ENCODE measurements around the gene BARHL1.
A peak's percentile ranks its signal among the peaks of the same experiment; 100 is the strongest.
"Not testable (repeated sequence)": the region's sequence is repeated elsewhere in the genome, so short reads cannot be mapped to it uniquely, and the experiment has no call there.

The BARHL1 gene

DNA sequence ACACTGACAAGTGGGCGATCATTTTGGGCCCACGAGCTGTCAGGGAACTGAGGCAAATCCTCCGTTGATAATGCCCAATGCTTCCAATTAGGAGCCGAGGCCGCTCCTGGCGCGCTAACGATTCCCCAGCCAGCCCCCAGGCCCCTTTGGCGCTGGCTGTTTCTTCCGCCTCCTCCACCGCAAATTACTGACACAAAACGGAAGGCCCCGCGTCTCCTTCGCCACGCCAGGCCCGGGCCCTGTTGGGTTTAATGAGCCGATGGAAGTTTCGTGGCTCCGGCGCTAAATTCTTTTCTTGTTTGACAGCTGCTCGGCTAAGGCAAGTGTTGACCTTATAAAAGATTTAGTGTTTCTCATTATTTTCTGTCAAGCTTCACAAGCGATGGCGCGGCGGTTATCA lies 25.7 kb upstream of the BARHL1 start:
- ATAC-seq = no peak

DNA sequence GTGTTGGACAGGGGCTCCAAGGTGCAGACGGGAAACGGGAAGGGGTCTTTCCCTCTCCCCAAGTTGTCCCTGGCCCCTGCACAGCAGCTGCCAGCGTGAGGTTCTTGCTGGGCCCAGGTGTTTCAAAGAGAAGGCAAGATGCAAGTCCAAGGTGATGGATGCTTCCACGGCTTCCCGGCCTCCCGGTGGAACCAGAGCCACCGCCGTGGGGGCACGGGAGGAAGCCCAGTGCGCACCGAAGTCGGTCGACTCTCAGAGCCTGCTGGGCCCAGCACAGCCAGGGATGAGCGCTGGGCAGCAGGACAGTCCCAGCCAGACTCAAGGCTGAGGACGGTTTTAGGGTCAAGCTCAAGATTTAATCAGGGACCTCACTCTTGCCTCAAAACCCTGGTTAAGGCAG lies 25.2 kb upstream of the BARHL1 start:
- ATAC-seq = no peak

DNA sequence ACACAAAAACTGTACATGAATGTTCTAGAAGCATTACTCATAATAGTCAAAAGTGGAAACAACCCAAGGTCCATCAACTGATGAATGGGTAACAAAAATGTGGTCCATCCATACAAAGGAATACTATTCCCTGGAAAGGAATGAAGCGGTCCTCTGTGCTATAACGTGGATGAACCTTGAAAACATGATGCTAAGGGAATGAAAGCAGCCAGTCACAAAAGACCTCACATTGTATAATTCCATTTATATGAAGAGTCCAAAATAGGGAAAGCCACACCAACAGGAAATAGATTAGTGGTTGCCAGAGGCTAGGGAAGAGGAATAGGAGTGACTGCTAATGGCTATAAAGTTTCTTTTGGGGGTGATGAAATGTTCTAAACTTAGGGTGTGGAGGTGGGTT lies 22.7 kb upstream of the BARHL1 start:
- ATAC-seq = no peak

DNA sequence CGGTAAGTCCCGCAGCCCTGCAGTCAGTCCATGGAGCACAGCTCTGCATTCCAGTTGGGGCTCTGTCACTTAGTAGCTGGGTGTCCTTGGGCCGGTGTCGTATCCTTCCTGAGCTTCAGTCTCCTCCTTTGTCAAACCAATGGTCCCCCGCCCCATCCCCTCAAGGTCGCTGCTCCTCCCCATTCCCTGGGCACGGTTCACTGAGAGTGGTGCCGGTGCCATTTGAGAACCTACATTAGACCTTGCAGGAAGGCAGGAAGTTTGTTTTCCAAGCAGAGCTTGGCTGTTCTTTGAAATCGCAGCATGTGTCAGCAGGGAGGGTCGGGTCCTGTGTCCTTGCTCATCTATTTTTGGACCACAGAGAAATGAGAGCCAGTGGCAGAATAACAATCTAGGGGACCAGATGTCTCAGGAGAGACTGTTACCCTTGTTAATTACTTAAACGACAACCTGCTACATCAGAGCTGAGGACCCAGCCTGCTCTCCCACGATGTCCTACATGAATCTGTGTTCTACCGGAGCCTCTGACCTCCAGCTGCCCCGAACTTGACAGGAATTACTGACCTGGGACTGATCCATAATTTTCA lies 21.7 kb upstream of the BARHL1 start:
- no peak for ATAC-seq

DNA sequence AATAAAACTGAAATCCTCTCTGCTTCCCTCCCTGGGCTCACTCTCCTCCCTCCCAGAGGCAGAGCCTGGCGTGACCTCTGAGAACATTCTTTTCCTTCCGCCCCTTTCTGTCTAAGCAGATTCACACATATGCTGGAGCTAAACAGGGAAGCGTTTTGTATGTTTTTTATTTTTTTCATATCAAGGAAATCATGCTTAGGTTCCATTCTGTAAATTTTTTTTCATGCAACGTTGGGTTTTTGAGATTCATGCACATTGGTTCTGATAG lies 20.2 kb upstream of the BARHL1 start:
- ATAC-seq = no peak

DNA sequence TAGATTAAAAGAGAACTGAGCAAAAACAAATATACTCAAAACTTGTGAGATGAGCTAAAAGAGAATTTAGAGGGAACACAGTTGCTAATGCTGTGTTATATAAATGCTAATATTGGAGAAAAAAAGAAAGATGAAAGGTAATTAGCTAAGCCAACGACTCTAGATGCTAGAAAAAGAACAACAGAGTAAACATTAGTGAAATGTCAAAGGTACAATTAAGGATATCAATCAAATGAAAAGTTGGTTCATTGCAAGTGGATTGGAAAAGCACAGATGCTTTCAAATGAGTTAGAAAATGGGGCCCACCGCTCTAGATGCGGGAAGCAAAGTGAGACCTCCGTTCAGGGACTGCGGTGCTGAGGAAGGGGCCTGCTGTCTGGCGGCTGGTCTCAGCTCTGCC lies 17.9 kb upstream of the BARHL1 start:
- no peak for ATAC-seq

DNA sequence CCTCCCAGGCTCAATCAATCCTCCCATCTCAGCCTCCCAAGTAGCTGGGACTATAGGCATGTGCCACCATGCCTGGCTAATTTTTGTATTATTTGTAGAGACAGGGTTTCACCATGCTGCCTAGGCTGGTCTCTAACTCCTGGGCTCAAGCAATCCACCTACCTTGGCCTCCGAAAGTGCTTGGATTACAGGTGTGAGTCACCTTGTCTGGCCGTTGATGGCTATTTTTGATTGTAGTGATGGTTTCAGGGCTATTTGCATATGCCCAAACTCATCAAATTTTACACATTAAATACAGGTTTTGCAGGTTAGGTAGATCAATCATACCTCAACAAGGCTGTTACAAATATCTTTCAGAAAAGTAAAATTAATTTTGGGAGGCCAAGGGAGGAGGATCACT lies 13.6 kb upstream of the BARHL1 start:
- ATAC-seq = not testable (repeated sequence)

DNA sequence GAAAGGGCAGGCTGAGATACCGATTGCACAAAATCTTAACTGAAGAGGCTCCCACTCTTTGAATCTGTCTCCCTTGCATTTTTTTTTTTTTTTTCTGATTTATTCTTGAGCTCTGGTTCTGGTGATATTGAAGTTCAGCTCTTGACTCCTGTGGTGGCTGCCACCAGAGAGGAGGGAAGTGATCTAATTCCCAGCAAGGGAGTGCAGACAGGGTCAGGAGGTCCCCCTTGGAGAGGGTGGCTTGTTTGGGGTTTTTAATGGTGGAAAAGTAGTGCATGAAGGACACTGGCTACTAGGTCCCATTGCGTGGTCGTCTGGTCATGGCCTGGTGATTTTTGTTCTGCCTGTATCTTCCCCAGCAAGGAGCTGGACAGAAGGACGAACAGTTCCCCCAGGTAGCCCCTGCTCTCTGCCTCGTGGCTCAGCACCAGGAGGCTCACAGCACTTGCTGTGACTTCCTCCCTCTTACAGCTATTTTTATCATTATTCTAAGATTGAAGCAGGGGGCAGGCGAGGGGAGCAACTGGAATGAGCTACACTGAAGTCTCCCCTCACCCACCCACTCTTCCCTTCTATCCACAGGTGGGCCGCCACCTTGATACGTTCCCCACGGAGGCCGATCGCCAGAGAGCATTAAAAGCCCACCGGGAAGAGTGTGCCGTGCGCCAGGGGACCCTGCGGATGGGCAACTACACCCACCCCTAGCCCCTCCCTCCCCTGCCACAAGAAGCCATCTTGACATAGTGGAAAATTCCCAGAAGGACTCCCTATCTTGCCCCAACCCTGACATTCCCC lies 10.4 kb upstream of the BARHL1 start:
- no peak for ATAC-seq

DNA sequence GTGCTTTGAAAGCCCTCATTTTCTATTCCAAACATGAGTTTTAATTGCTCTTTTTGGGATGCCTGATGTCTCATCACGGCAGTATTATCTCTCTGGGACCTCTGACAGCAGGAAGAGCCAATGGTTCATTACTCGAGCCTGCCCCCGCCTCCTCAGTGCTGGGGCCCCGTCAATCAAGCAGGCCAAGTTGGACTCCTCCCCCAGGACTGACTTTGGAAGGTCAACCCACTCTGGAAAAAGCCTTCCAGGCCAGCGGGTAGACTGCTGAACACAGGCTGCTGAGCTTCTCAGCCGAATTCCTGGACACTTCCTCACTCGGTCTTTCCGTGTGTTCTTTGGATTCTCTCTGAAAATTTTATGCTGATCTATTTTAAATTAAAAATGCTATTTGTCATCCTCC lies 9.5 kb upstream of the BARHL1 start:
- no peak for ATAC-seq

DNA sequence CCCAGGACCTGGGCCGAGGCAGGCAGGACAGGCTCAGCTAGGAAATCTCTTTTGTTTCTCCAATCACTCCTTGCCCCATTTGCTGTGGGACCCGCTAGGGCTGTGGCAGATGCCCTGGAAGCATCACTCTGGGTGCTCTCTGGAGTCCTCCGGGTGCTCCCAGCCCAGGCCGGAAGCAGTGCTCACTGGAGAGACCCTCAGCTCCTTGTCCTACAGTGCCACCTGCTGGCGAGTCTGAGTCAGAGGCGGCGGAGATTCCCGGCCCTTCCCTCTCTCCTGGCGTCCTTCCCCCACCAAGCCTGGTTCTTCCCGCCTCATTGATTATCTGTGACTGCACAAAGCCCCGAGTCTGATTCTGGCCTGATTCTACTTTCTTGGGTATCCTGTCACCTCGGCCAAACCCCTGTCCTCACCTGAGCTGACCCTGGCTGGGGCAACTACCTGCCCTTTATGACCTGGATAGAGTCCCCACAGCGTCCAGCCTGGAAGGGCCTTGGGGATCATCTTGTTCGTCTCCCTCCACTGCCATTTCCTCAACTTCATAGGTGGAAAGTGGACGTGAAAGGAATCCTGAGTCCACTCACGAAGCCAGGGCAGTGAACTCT lies 7.3 kb upstream of the BARHL1 start:
- peak in 1 of 2 donors; percentile 45 for ATAC-seq

DNA sequence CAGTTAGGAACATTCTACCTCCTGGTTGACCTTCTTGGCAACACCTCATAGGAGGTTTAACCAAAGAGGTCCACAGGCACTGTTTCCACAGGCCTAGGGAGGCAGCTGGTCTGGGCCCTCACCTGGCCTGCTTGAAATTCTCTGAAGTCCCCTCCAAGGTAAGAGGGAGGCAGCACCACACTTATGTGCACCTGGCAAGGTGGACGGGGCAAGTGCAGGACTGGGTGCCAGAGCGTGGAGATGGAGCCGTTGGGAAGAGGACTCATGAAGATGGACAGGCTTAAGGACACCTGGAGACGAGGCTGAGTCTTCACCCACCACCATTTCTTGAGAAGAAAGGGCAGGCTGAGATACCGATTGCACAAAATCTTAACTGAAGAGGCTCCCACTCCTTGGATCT lies 6.6 kb upstream of the BARHL1 start:
- no peak for ATAC-seq

DNA sequence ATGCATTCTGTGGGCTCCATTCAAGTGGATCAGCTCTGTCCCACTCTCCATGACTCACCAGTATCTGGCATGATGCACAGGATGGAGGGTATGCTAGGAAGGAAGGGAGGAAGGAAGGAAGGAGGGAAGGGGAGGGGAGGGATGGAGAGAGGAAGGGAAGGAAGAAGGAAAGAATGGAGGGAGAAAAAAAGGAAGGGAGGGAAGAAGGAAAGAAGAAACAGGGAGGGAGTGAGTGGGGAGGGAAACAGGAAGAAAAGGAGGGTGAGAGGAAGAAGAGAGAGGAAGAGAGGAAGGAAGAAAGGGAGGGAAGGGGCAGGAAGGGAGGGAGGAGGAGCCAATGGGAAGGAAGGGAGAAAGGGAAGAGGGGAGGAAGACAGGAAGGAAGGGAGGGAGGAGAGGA lies 5.3 kb upstream of the BARHL1 start:
- ATAC-seq = no peak

DNA sequence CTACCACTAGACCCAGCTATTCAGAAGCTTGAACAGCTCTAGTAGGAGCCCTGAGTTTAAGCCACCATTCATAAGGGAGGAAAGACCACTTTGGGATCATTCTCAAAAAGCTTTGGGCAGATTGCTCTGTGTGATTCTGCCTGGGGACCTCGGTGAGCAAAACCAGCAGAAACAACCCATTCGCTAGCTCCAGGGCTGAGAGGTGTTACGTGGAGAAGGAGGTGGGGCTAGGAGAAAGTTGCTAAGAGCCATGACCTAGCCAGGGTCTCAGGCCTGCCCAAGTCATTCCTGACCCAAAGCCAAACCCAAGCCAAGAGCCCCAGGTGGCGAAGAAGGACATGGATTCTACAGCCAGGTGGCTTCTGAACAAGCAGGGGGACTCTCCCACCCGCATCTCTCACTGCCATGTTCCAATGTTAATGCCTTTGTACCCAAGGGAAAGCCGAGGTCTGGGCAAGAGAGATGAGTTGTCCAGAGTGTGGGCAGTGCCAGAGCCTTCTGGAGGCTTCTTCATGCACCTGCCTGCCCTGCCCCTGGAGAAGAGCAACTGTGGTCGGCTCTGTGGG lies 4.0 kb upstream of the BARHL1 start:
- ATAC-seq = no peak

DNA sequence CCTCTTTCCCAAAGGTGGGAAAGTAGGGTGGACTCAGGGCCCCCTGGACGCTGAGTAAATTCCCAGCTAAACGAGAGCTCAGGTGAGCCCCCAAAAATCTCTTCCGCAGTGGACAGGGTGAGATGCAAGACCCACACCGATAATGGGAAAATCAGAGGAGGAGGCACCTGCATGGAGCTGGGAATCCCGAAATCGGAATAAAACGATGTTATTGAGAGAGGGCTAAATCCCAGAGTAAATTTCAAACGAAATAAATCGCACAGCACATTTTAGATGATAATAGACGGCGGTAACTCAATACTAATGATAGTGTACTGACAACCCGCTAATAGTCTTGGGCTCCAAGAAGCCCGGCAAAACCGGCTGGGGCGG lies 3.0 kb upstream of the BARHL1 start:
- no peak for ATAC-seq

DNA sequence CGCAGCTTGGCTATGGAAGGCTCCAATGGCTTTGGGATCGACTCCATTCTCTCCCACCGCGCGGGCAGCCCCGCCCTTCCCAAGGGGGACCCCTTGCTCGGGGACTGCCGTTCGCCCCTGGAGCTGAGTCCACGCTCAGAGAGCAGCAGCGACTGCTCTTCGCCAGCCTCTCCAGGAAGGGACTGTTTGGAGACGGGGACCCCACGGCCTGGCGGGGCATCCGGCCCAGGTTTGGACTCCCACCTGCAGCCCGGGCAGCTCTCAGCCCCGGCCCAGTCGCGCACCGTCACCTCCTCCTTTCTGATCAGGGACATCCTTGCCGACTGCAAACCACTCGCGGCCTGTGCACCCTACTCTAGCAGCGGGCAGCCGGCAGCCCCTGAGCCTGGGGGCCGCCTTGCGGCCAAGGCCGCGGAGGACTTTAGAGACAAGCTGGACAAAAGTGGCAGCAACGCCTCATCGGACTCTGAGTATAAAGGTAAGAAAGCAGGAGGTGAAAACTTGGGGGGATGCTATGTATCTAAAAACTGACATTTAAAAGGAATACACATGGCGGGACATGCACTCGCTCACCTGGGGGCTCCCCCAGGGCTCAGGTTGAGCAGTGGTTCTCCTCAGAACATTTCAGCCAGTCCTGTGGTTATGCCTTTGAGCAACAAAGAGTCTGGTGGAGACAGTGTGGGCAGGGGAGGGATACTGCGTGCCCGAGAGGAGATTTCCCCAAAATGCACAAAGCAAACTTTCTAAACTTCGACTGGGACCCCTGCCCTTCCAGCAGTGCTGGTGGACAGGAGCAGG lies 579 bp downstream of the BARHL1 start:
- ATAC-seq = no peak

DNA sequence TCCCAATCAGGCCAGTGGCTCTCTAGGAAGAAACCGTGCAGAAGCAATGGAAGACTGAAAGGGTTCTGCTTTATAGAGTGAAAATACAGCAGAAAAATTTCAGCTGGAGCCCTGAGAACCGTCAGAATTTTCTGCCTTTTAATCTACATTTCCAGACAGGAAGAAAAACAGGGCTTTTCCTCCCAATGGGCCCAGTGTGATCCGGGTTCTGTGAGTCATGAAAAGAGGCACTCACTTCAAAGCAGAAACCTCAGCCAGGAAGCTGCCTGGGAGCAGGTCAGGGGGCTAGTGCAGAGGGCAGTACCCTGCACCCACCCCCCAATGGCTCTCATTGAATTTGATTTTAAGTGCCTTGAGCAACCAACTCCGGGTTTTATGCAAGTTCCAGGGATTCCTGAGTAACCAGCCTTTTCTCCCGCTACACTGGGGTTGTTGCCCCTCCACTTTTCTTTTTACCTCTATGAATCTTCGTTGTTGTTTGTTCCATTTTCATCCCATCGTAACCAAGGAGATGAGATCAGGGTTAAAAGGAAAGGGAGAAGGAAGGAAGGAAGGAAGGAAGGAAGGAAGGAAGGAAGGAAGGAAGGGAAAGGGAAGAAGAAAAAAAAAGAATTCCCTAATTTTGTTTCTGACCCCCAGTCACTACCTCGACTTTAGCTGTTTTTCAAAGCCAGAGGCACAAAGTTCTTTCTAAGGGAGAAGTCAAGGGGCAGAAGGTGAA lies 1.3 kb downstream of the BARHL1 start:
- ATAC-seq = no peak

DNA sequence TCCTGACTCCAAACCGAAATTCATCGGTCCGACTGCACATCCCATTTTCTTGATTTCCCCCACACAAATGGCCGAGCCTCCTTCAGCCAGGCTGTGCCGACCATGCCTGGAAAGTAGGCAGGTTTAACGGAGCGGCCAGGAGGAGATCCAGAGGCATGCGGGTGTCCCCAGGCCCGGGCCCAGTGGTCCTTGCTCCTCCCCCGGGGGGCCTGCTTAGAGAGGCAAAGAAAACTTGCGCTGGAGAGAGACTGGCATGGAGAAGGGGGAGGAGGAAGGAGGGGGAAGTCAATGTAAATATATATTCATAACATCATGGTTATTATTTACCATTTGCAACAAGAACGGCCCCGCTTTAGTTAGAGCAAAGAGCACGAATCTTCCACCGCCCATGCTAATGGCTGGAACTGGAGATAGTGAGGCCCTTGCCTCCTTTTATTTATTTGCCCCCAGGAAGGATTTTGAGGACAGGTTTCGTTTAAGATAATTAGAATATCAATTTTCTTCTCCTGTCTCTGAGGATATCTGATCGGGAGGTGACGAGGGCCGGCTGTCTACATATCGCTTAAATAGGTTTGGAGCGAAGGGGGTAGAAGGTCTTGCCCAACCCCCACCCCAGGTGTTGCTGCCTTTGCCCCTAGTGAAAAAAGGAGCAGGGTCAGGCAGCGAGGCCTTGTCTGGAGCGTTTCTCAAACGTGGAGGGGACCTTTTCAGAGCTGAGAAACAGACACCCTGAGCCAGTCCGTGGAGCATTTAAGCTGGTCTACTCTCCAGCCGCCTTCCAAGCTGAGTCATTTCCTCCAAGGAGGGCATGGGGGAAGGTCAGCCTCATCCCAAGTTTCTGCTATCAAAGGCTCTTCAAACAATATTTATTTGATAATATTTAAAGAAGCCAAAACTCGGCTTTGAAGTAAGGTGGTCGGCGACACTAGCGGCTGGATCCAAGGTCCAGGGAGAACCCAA lies 2.5 kb downstream of the BARHL1 start:
- no peak for ATAC-seq

DNA sequence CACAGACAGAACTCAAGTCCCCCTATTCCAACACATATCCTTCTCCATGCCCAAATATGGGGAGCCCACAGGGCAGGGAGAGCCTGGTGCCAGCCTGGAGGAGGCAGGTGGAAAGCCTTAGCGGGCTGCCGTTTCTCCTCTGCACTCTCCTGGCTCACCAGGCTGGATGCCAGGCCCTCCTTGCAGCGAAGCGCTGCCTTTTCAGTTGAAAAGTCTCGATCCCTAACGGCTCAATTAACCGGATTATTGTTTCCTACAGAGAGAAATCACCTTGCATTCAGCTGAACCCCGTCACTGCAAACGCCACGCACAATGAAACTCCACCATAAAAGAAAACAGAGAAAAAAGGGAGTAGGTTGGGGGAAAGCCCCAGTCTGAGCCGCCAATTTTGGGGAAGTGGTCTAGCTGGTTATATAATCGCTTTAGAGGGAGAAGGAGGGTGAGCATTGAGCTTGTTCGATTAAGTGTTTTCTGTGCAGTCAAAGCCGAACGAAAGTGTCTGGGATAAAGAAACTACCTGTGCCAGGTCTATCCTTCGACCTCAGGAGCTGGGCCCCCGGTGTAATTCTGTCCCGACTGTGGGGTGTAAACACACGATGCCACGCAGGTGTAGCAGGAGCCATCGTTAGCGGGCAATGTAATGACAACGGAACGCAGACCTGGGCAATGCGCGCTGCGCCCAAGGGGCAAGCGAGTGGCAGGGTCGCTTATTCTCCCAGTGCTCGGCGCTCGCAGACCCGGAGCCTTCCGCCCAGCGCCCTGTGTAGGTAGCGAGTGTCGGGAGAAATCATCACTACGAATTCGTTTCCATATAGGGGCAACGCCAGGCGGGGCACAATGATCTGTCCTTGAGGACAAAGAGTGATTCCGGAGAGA lies 3.8 kb downstream of the BARHL1 start:
- no peak for ATAC-seq

DNA sequence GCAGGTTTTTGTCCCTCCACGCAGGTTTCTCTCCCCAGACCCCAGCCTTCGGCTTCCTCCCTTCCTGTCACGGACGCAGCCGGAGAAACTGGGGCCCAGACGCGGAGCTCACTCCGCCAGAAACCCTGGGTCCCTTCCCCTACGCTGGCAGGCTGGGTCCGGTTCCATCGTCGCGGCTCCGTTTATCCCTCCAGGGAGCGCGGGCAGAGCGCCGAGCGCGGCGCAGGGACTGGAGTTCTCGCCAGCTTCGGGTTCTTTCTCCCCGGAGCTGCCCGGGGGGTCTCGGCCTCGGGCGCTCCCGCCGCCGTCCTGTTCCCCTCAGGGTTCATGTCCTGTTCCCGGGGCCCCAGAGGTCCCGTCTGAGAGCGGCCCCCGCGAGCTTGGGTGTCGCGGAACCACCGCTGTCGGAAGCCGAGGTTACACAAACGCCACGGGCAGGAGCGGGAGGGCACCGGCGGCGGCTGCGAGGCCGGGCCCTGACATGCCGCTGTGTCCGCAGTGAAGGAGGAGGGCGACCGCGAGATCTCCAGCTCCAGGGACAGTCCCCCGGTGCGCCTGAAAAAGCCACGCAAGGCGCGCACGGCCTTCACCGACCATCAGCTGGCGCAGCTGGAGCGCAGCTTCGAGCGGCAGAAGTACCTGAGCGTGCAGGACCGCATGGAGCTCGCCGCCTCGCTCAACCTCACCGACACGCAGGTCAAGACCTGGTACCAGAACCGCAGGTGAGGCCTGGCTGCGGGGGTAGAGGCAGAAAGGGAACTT lies 4.6 kb downstream of the BARHL1 start:
- ATAC-seq = no peak

DNA sequence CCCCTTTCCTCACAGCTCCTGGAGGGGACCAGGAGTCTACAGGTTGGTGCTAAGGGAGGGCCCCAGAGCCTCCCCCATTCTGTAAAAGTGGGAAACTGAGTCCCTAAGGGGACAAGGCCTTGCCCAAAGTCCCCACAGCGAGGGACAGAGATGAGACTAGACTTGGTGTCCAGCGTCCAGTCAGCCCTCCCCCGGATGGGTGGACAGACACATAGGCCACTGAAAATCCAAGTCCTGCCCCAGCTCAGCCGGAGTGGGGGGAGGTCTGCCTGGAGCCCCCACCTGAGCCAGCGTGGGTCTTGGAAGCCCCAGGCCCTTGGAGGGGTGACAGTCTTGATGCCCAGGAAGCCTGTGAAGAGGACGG lies 5.2 kb downstream of the BARHL1 start:
- no peak for ATAC-seq

All from activated CD4-positive, CD25-positive, alpha-beta regulatory T cell treated with anti-CD3 and anti-CD28 coated beads, Interleukin-2, amount 50 U/mL, for 24 hours (primary cell).